Mesothelial cell of epicardium (in vitro differentiated cells): ENCODE results near the gene TOP2B. TPM values are rescaled to one million over a fixed set of nuclear protein-coding genes. Genes with fewer than 3 reads are reported as not detected.

Source experiments
- DNase-seq, 2 experiments: peaks; one replicate each; pipeline ENCODE4 v3.0.0; 2021; ENCODE audit warnings: low spot score in 2 of 2; ENCODE audit not compliant: unreplicated experiment in 2 of 2
- H3K27ac Mint-ChIP-seq: 2 replicates; pipeline ENCODE4 v1.8.0; 2021; ENCODE audit warnings: mixed read lengths
- H3K27me3 Mint-ChIP-seq: 2 replicates; pipeline ENCODE4 v1.8.0; 2021; ENCODE audit warnings: low read depth, mixed read lengths
- H3K36me3 Mint-ChIP-seq: 2 replicates; pipeline ENCODE4 v1.8.0; 2021; ENCODE audit warnings: mixed read lengths
- H3K4me1 Mint-ChIP-seq: 2 replicates; pipeline ENCODE4 v1.8.0; 2021; ENCODE audit warnings: mixed read lengths
- H3K4me3 Mint-ChIP-seq: 2 replicates; pipeline ENCODE4 v1.8.0; 2021; ENCODE audit warnings: mild to moderate bottlenecking, moderate library complexity, mixed read lengths
- H3K9me3 Mint-ChIP-seq: 2 replicates; pipeline ENCODE4 v1.8.0; 2021; ENCODE audit warnings: mixed read lengths
- total RNA-seq: library from RNA; stranded (reverse); gene quantifications from 3 replicates; pipeline ENCODE4 v1.2.1, GENCODE V29; 2021
- TF ChIP-seq, protein P1 (sequence below): fragments of 200-600 bp; sonication (generic); IDR thresholded peaks from one replicate; pipeline ENCODE4 v1.5.0; 2021; ENCODE audit warnings: antibody characterized with exemption; ENCODE audit not compliant: unreplicated experiment

TOP2B gene
- total RNA-seq, 1 donor from 2014 or later, result 203 TPM

DNA sequence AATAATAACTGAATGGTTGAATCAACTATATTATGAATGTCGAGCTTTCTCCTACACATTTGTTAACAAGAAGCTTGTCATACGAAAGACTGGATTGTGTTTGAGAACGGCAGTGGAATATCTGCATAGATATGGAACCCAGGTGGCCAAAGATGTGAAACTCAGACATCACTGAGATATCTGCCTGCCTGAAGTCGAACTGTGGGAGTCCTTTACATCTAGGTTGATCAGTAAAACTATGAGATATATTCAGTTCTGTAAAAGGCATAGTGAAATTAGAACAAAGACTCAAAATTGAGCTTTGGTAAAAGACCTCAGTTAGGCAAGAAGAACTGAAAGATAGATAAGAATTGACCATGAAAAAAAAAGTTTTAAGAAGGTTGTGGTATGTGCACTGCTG, 41.5 kb upstream of the TOP2B start:
- Mint-ChIP-seq H3K27me3 (no peaks in the 10 kb centered on the region), H3K4me3 (no peak overlapping the region)

DNA sequence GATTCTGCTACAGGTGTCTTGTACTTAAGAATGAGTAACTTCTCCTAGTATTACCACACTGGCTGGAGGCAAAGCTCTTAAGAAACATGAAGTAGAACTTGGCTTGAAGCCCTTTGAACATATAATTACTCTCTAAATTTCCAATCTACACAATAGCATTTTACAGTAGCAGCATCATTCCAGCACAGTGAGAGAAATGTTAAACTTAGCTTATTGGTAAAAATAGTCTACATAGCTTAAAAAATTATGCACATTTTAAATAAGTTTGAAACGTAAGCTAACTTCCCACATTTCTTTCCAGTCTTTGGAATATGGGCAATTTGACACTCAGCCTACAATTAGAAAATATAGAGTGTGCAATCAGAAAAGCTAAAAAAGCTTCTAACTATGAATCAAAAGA, 32.8 kb upstream of the TOP2B start:
- Mint-ChIP-seq H3K27ac (no peak overlapping the region), H3K9me3 (peaks cover 6% of the 10 kb centered on the region), H3K4me3 (no peak overlapping the region), H3K27me3 (peaks cover 2% of the 10 kb centered on the region), H3K36me3 (no peaks in the 10 kb centered on the region), H3K4me1 (peaks cover 3% of the 10 kb centered on the region)
- TF ChIP-seq, protein P1, sequence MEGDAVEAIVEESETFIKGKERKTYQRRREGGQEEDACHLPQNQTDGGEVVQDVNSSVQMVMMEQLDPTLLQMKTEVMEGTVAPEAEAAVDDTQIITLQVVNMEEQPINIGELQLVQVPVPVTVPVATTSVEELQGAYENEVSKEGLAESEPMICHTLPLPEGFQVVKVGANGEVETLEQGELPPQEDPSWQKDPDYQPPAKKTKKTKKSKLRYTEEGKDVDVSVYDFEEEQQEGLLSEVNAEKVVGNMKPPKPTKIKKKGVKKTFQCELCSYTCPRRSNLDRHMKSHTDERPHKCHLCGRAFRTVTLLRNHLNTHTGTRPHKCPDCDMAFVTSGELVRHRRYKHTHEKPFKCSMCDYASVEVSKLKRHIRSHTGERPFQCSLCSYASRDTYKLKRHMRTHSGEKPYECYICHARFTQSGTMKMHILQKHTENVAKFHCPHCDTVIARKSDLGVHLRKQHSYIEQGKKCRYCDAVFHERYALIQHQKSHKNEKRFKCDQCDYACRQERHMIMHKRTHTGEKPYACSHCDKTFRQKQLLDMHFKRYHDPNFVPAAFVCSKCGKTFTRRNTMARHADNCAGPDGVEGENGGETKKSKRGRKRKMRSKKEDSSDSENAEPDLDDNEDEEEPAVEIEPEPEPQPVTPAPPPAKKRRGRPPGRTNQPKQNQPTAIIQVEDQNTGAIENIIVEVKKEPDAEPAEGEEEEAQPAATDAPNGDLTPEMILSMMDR, result no peak
- DNase-seq, result no peak

More for the DNA sequence above, 41.5 kb upstream of the TOP2B start:
- Mint-ChIP-seq H3K4me1 (peaks cover 4% of the 10 kb centered on the region), H3K36me3 (no peaks in the 10 kb centered on the region), H3K9me3 (no peaks in the 10 kb centered on the region), H3K27ac (no peak overlapping the region)
- TF ChIP-seq, protein P1, result no peak
- DNase-seq, result no peak

DNA sequence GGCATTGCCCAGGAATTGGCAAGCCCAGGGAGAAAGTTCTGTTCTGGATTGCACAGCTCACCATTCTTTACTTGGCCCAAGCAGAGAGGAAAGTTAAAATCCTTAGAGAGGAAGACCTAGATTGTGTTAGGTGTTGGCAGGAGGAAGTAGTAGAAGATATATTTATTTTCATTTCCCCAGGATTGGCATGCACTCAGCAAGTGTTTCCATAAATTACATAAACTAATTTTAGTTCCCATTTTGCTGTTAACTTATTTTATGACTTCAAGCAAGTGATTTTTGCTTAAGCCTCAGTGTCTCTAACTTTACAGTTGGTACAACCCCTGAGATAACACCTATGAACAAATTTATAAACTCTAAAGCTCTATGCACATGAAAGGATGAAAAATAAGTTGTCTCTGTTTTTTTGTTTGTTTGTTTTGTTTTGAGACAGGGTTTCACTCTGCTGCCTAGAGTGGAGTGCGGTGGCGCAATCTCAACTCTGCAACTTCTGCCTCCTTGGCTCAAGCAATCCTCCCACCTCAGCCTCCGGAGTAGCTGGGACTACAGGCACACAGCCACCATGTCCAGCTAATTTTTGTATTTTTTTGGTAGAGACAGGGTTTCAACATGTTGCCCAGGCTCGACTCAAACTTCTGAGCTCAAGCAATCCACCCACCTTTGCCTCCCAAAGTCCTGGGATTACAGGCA, 31.2 kb upstream of the TOP2B start:
- peaks cover 6% of the 10 kb centered on the region for H3K9me3 Mint-ChIP-seq
- H3K4me3 Mint-ChIP-seq, result no peak overlapping the region

DNA sequence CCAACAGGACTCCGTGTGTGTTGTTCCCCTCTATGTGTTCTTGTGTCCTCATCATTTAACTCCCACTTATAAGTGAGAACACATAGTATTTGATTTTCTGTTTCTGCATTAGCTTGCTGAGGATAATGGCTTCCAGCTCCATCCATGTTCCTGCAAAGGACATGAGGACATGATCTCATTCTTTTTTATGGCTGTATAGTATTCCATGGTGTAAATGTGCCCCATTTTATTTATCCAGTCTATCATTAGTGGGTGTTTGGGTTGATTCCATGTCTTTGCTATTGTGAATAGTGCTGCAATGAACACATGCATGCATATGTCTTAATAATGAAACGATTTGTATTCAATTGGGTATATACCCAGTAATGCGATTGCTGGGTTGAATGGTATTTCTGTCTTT, 28.5 kb upstream of the TOP2B start:
- Mint-ChIP-seq H3K9me3 (peaks cover 6% of the 10 kb centered on the region), H3K36me3 (no peaks in the 10 kb centered on the region), H3K27me3 (peaks cover 2% of the 10 kb centered on the region), H3K4me3 (no peak overlapping the region), H3K4me1 (peaks cover 22% of the 10 kb centered on the region), H3K27ac (no peak overlapping the region)
- DNase-seq, result no peak
- TF ChIP-seq, protein P1, result no peak

More for the DNA sequence above, 31.2 kb upstream of the TOP2B start:
- Mint-ChIP-seq H3K27me3 (peaks cover 2% of the 10 kb centered on the region), H3K36me3 (no peaks in the 10 kb centered on the region), H3K4me1 (peaks cover 17% of the 10 kb centered on the region), H3K27ac (no peak overlapping the region)
- DNase-seq, result no peak
- TF ChIP-seq, protein P1, result no peak

DNA sequence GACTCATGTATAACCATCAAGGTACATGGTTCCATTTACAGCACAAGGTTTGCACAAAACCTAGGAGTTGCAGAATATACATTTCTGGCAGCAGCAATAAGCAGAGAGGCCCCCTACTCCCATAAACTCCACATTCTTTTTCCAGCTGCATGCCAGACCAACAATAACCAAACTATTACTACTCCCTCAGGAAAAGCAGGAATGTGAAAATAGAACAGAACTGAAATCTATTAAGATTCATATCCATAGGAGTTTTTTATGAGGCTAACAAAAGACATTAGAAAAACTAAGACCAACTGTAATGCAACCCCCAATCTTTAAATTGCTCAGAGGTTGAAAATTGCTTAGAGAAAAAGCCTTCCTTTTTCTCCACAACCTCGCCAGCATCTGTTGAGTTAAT, 27.6 kb upstream of the TOP2B start:
- H3K4me3 Mint-ChIP-seq, result no peak overlapping the region
- H3K27me3 Mint-ChIP-seq, result peaks cover 2% of the 10 kb centered on the region
- TF ChIP-seq, protein P1, result no peak
- no peak for DNase-seq
- H3K4me1 Mint-ChIP-seq, result peaks cover 22% of the 10 kb centered on the region
- no peaks in the 10 kb centered on the region for H3K36me3 Mint-ChIP-seq
- peak overlapping the region; percentile 28 for H3K27ac Mint-ChIP-seq
- peaks cover 6% of the 10 kb centered on the region for H3K9me3 Mint-ChIP-seq
